HEK293 (cell line): ENCODE results near the gene ZNF792.
"Not testable (repeated sequence)": the region's sequence is repeated elsewhere in the genome, so short reads cannot be mapped to it uniquely, and the experiment has no call there.

Source experiments
- CTCF ChIA-PET: fragments of 350-600 bp; formaldehyde crosslinking; extraction: SDS; loops from one replicate; lab custom pipeline; 2021; ENCODE audit warnings: antibody characterized with exemption; lab: Yijun Ruan, JAX
- POLR2A ChIA-PET: fragments of 300-600 bp; formaldehyde crosslinking; extraction: SDS; loops from one replicate; lab custom pipeline; 2020; ENCODE audit warnings: antibody characterized with exemption, inconsistent platforms; lab: Yijun Ruan, JAX
- H3K27ac ChIP-seq: fragments of 200-500 bp; sonication (Bioruptor generic); 2 replicates; pipeline ENCODE4 v1.5.1; 2014; ENCODE audit warnings: low read depth, low read length, control low read depth, inconsistent platforms; ENCODE audit errors: extremely low read depth
- H3K36me3 ChIP-seq, 2 experiments: fragments of 200-500 bp in 1 of 2; sonication (Bioruptor generic) in 1 of 2; 1 replicate in 1 of 2; 2 replicates in 1 of 2; pipeline ENCODE4 v1.5.1; 2014 to 2017; ENCODE audit warnings: inconsistent platforms in 2 of 2, low read length in 2 of 2; ENCODE audit not compliant: control insufficient read depth in 2 of 2, insufficient read depth in 1 of 2
- H3K4me1 ChIP-seq: fragments of 200-500 bp; sonication (Bioruptor generic); 2 replicates; pipeline ENCODE4 v1.5.1; 2014; ENCODE audit warnings: mild to moderate bottlenecking, low read length, inconsistent platforms; ENCODE audit not compliant: control insufficient read depth, insufficient read depth
- H3K4me3 ChIP-seq: 2 replicates; pipeline ENCODE4 v1.5.1; 2011; ENCODE audit warnings: low read depth, mild to moderate bottlenecking, control low read depth, low read length, moderate library complexity
- H3K9me3 ChIP-seq: fragments of 200-500 bp; sonication (Bioruptor generic); 2 replicates; pipeline ENCODE4 v1.5.1; 2014; ENCODE audit warnings: low read depth, low read length, inconsistent platforms; ENCODE audit not compliant: control insufficient read depth, insufficient read depth
- BCL11A ChIP-seq: fragments of 450-650 bp; formaldehyde crosslinking; IDR thresholded peaks from 2 replicates; pipeline ENCODE4 v1.5.1; 2016; ENCODE audit warnings: low read depth, missing biosample characterization, missing genetic modification characterization
- CTCF ChIP-seq: fragments of 450-650 bp; formaldehyde crosslinking; IDR thresholded peaks from 2 replicates; pipeline ENCODE4 v1.5.1; 2016; ENCODE audit warnings: missing biosample characterization, missing genetic modification characterization
- ELK4 ChIP-seq: IDR thresholded peaks from 2 replicates; pipeline ENCODE4 v1.6.1; 2011; ENCODE audit warnings: mild to moderate bottlenecking, low read depth, low read length, borderline replicate concordance
- IKZF3 ChIP-seq: fragments of 450-650 bp; IDR thresholded peaks from 2 replicates; pipeline ENCODE4 v1.5.0; 2018; ENCODE audit warnings: missing biosample characterization, mild to moderate bottlenecking, missing genetic modification characterization, moderate library complexity
- OVOL3 ChIP-seq: fragments of 450-650 bp; formaldehyde crosslinking; IDR thresholded peaks from 2 replicates; pipeline ENCODE4 v1.5.1; 2016; ENCODE audit warnings: missing biosample characterization, missing genetic modification characterization
- SETDB1 ChIP-seq: IDR thresholded peaks from one replicate; pipeline ENCODE4 v1.6.1; 2017; ENCODE audit warnings: mild to moderate bottlenecking, low read length, moderate library complexity, mixed read lengths; ENCODE audit not compliant: insufficient read length
- WT1 ChIP-seq: fragments of 450-650 bp; formaldehyde crosslinking; IDR thresholded peaks from 2 replicates; pipeline ENCODE4 v1.5.1; 2016; ENCODE audit warnings: missing biosample characterization, missing genetic modification characterization
- YY1 ChIP-seq: fragments of 450-650 bp; formaldehyde crosslinking; IDR thresholded peaks from 2 replicates; pipeline ENCODE4 v1.5.1; 2018; ENCODE audit warnings: missing biosample characterization, missing genetic modification characterization
- ZFP3 ChIP-seq: fragments of 450-650 bp; formaldehyde crosslinking; IDR thresholded peaks from 2 replicates; pipeline ENCODE4 v1.5.1; 2016; ENCODE audit warnings: low read depth, missing biosample characterization, missing genetic modification characterization
- ZNF155 ChIP-seq: fragments of 450-650 bp; formaldehyde crosslinking; IDR thresholded peaks from 2 replicates; pipeline ENCODE4 v1.5.1; 2016; ENCODE audit warnings: missing biosample characterization, missing genetic modification characterization
- ZNF223 ChIP-seq: fragments of 450-650 bp; formaldehyde crosslinking; IDR thresholded peaks from 2 replicates; pipeline ENCODE4 v1.5.1; 2016; ENCODE audit warnings: missing biosample characterization, missing genetic modification characterization
- ZNF239 ChIP-seq: fragments of 450-650 bp; formaldehyde crosslinking; IDR thresholded peaks from 2 replicates; pipeline ENCODE4 v1.5.1; 2016; ENCODE audit warnings: missing biosample characterization, missing genetic modification characterization
- ZNF24 ChIP-seq: fragments of 450-650 bp; formaldehyde crosslinking; IDR thresholded peaks from 2 replicates; pipeline ENCODE4 v1.5.1; 2016; ENCODE audit warnings: missing biosample characterization, missing genetic modification characterization
- ZNF248 ChIP-seq: fragments of 450-650 bp; formaldehyde crosslinking; IDR thresholded peaks from 2 replicates; pipeline ENCODE4 v1.5.1; 2017; ENCODE audit warnings: missing biosample characterization, missing genetic modification characterization
- ZNF280C ChIP-seq: fragments of 450-650 bp; formaldehyde crosslinking; IDR thresholded peaks from 2 replicates; pipeline ENCODE4 v1.5.1; 2016; ENCODE audit warnings: missing biosample characterization, missing genetic modification characterization
- ZNF302 ChIP-seq: fragments of 450-650 bp; formaldehyde crosslinking; IDR thresholded peaks from 2 replicates; pipeline ENCODE4 v1.5.1; 2016; ENCODE audit warnings: missing biosample characterization, missing genetic modification characterization, low read depth
- ZNF558 ChIP-seq: fragments of 450-650 bp; formaldehyde crosslinking; IDR thresholded peaks from 2 replicates; pipeline ENCODE4 v1.5.1; 2016; ENCODE audit warnings: missing biosample characterization, missing genetic modification characterization
- ZNF610 ChIP-seq: fragments of 450-650 bp; formaldehyde crosslinking; IDR thresholded peaks from 2 replicates; pipeline ENCODE4 v1.5.1; 2016; ENCODE audit warnings: missing biosample characterization, missing genetic modification characterization, borderline replicate concordance

ZNF792 gene

GRCh38 chr19:35006342-35006998 lies 42.4 kb upstream of the ZNF792 start:
- ChIA-PET POLR2A (interaction anchor here (0.8 to 1.0 kb wide), 2 partner anchors 11 to 80 kb away, joined by 3 read pairs; partner anchors contain the start of gene ZNF30), CTCF (interaction anchor here (1.4 to 2.3 kb wide), 4 partner anchors 32 to 39 kb away, joined by 4 to 10 read pairs (median 8); no protein-coding TSS in a partner anchor)
- H3K36me3 ChIP-seq, result peaks cover 80 to 94% of the 10 kb centered on the region in 2 experiments
- no peaks in the 10 kb centered on the region for H3K9me3 ChIP-seq
- TF ChIP-seq SETDB1 (no peak), ZNF558 (no peak), BCL11A (tag by site-specific recombination) (no peak), ZNF24 (tag by site-specific recombination) (no peak), WT1 (tag by site-specific recombination) (peak; percentile 70)
- H3K4me1 ChIP-seq, result peaks cover 17% of the 10 kb centered on the region
- H3K4me3 ChIP-seq, result no peak overlapping the region
- no peak overlapping the region for H3K27ac ChIP-seq

GRCh38 chr19:35006007-35006341 lies 41.9 kb upstream of the ZNF792 start:
- not testable (repeated sequence) for H3K27ac ChIP-seq, H3K4me3 ChIP-seq, H3K9me3 ChIP-seq
- CTCF ChIA-PET, result interaction anchor here (1.4 to 1.6 kb wide), 3 partner anchors 33 to 40 kb away, joined by 4 to 10 read pairs (median 7); no protein-coding TSS in a partner anchor
- POLR2A ChIA-PET, result interaction anchor here (0.8 to 1.0 kb wide), 2 partner anchors 10 to 79 kb away, joined by 3 read pairs; partner anchors contain the start of gene ZNF30
- Histone ChIP-seq H3K4me1 (peaks cover 20% of the 10 kb centered on the region), H3K36me3 (peaks cover 75 to 90% of the 10 kb centered on the region in 2 experiments)

- Histone ChIP-seq H3K36me3 (peaks cover 69 to 85% of the 10 kb centered on the region in 2 experiments), H3K27ac (no peak overlapping the region), H3K4me1 (peaks cover 20% of the 10 kb centered on the region), H3K4me3 (no peak overlapping the region), H3K9me3 (no peaks in the 10 kb centered on the region)
- CTCF ChIA-PET, result interaction anchor here (1.4 to 1.6 kb wide), 3 partner anchors 32 to 40 kb away, joined by 4 to 10 read pairs (median 7); no protein-coding TSS in a partner anchor
- TF ChIP-seq ZNF302 (tag by site-specific recombination) (no peak), OVOL3 (tag by site-specific recombination) (no peak), ZFP3 (tag by site-specific recombination) (no peak), CTCF (tag by site-specific recombination) (no peak), ZNF155 (tag by site-specific recombination) (no peak), ZNF239 (tag by site-specific recombination) (no peak), ZNF248 (no peak), YY1 (tag by site-specific recombination) (no peak), ZNF223 (tag by site-specific recombination) (no peak), ZNF610 (no peak), IKZF3 (tag by site-specific recombination) (no peak), ELK4 (no peak), ZNF280C (no peak)
- POLR2A ChIA-PET, result interaction anchor here (1.0 kb wide), 1 partner anchor 10 kb away, joined by 3 read pairs; no protein-coding TSS in a partner anchor
These were observed 41.4 kb upstream of the ZNF792 start for GRCh38 chr19:35005256-35005977.
